ENCODE measurements around the gene ASB17. TPM values are rescaled to one million over a fixed set of nuclear protein-coding genes. Genes with fewer than 3 reads are reported as not detected.
"Not testable (repeated sequence)": the region's sequence is repeated elsewhere in the genome, so short reads cannot be mapped to it uniquely, and the experiment has no call there.

Gene ASB17, protein sequence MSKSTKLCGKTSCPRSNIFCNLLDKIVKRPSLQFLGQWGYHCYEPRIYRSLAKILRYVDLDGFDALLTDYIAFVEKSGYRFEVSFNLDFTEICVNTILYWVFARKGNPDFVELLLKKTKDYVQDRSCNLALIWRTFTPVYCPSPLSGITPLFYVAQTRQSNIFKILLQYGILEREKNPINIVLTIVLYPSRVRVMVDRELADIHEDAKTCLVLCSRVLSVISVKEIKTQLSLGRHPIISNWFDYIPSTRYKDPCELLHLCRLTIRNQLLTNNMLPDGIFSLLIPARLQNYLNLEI
- not detected for total RNA-seq

DNA sequence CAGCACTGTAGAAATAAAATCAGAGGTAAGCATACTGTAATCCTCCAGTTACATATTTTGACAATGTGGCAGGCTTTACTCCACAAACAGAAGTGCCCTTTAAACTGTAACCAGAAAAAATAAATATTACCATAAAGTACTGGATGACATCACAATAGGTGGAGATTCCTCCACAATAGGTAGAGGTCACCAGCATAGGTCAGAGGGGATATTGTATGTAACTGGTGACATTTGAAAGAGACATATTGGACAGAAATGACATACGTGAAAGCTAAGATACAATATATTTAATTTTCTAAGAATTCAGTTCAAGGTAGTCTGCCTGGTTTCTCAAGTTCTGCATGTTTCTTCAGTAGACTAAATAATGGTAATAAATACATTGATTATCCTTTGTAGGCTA lies at the start of gene ASB17:
Gene ASB17 (minus strand): TSS at position 101 of the 400 bp plus-strand sequence. CDS start 113 bp downstream, outside the sequence.
- H3K27me3 Mint-ChIP-seq, result peaks cover 16% of the 10 kb centered on the region
- H3K4me3 Mint-ChIP-seq, result no peak within 1 kb of the TSS
- no peaks in the 10 kb centered on the region for H3K36me3 Mint-ChIP-seq
- no peaks in the 10 kb centered on the region for H3K4me1 Mint-ChIP-seq
- no peak for DNase-seq
- H3K27ac Mint-ChIP-seq, result no peak within 1 kb of the TSS
- H3K9me3 Mint-ChIP-seq, result no peaks in the 10 kb centered on the region

GRCh38 chr1:75980972-75981897 lies 49.0 kb upstream of the ASB17 start:
- H3K36me3 Mint-ChIP-seq, result peaks cover 4% of the 10 kb centered on the region
- H3K9me3 Mint-ChIP-seq, result peaks cover 5% of the 10 kb centered on the region
- H3K27me3 Mint-ChIP-seq, result no peaks in the 10 kb centered on the region
- no peak overlapping the region for H3K27ac Mint-ChIP-seq
- DNase-seq, result no peak
- H3K4me3 Mint-ChIP-seq, result no peak overlapping the region
- H3K4me1 Mint-ChIP-seq, result no peaks in the 10 kb centered on the region

DNA sequence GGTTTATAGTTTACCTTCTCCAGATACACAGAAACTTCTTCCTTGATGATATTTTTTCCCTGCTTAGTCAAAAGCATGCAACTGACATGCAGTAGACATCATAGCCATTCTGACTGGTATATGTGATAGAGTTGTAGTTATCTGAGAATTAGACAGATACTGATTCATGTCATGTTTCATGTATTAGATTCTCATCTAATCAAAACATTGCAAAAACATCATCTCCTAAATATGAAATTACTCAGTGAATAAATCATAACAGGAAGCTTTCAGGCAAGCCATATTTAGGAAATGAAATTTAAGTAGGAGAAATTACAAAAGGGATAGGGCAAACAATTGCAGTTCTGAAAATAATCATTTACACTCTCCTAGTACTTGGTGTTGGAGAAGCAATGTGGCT lies 38.4 kb upstream of the ASB17 start:
- no peak for DNase-seq
- H3K36me3 Mint-ChIP-seq, result no peaks in the 10 kb centered on the region

GRCh38 chr1:75969550-75969949 lies 37.3 kb upstream of the ASB17 start:
- no peaks in the 10 kb centered on the region for H3K27me3 Mint-ChIP-seq
- no peaks in the 10 kb centered on the region for H3K36me3 Mint-ChIP-seq
- H3K9me3 Mint-ChIP-seq, result no peaks in the 10 kb centered on the region
- H3K27ac Mint-ChIP-seq, result no peak overlapping the region
- H3K4me1 Mint-ChIP-seq, result no peaks in the 10 kb centered on the region
- no peak overlapping the region for H3K4me3 Mint-ChIP-seq
- DNase-seq, result no peak

More for the DNA sequence above, 38.4 kb upstream of the ASB17 start:
- no peaks in the 10 kb centered on the region for H3K4me1 Mint-ChIP-seq
- no peak overlapping the region for H3K4me3 Mint-ChIP-seq
- no peak overlapping the region for H3K27ac Mint-ChIP-seq
- peaks cover 7% of the 10 kb centered on the region for H3K27me3 Mint-ChIP-seq
- no peaks in the 10 kb centered on the region for H3K9me3 Mint-ChIP-seq

- H3K4me3 Mint-ChIP-seq, result no peak overlapping the region
- no peaks in the 10 kb centered on the region for H3K27me3 Mint-ChIP-seq
- no peaks in the 10 kb centered on the region for H3K9me3 Mint-ChIP-seq
- H3K36me3 Mint-ChIP-seq, result no peaks in the 10 kb centered on the region
- no peak overlapping the region for H3K27ac Mint-ChIP-seq
- H3K4me1 Mint-ChIP-seq, result no peaks in the 10 kb centered on the region
- DNase-seq, result no peak
Observed at GRCh38 chr1:75967719-75968118, 35.5 kb upstream of the ASB17 start.

- no peak overlapping the region for H3K4me3 Mint-ChIP-seq
- no peaks in the 10 kb centered on the region for H3K36me3 Mint-ChIP-seq
- H3K27ac Mint-ChIP-seq, result no peak overlapping the region
Observed at GRCh38 chr1:75964760-75965408, 32.7 kb upstream of the ASB17 start.

GRCh38 chr1:75964110-75964759 lies 32.0 kb upstream of the ASB17 start:
- H3K4me1 Mint-ChIP-seq, H3K36me3 Mint-ChIP-seq, DNase-seq, H3K27me3 Mint-ChIP-seq, H3K4me3 Mint-ChIP-seq, H3K27ac Mint-ChIP-seq, H3K9me3 Mint-ChIP-seq: not testable (repeated sequence)

More at GRCh38 chr1:75964760-75965408, 32.7 kb upstream of the ASB17 start:
- Mint-ChIP-seq H3K4me1 (no peaks in the 10 kb centered on the region), H3K9me3 (no peaks in the 10 kb centered on the region), H3K27me3 (no peaks in the 10 kb centered on the region)
- no peak for DNase-seq

DNA sequence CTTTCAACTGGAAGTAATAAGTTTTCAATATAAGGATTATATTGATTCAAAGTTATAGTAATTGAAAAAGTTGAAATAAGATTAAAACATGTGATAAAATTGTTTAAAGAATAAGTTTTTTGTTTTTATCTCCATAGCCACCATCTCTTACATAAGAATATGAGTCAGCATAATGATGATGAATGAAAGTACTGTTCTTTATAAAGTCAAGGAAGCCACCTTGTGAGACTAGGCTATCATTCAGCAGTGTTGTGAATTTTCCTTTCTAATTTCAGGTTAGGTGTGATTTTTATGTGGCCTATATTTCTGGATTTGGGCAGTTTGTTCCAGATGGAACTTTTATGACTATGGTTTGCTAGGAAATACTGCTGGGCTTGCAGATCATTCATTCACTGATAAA lies 22.4 kb upstream of the ASB17 start:
- Mint-ChIP-seq H3K9me3 (no peaks in the 10 kb centered on the region), H3K27ac (no peak overlapping the region), H3K27me3 (no peaks in the 10 kb centered on the region), H3K4me3 (no peak overlapping the region), H3K4me1 (peaks cover 2% of the 10 kb centered on the region), H3K36me3 (no peaks in the 10 kb centered on the region)
- DNase-seq, result no peak

DNA sequence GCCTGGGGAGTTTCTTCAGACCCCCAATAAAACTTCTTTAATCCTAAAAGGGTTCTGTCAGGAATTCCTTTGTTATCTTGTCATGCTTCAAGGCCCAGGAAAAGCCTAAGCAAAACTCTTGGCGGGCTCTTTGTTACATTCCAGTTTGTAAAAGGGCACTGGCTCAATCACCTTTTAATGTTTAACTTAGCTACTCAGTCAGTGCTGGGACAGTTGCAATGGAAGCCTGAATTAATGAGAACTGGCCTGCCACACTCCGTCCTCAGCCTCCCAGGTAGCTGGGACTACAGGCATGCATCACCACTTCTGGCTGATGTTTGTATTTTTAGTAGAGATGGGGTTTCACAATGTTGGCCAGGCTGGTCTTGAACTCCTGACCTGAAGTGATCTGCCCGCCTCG lies 21.3 kb upstream of the ASB17 start:
- Mint-ChIP-seq H3K27ac (no peak overlapping the region), H3K4me1 (peaks cover 2% of the 10 kb centered on the region), H3K4me3 (no peak overlapping the region), H3K27me3 (no peaks in the 10 kb centered on the region), H3K36me3 (no peaks in the 10 kb centered on the region), H3K9me3 (no peaks in the 10 kb centered on the region)
- DNase-seq, result no peak

DNA sequence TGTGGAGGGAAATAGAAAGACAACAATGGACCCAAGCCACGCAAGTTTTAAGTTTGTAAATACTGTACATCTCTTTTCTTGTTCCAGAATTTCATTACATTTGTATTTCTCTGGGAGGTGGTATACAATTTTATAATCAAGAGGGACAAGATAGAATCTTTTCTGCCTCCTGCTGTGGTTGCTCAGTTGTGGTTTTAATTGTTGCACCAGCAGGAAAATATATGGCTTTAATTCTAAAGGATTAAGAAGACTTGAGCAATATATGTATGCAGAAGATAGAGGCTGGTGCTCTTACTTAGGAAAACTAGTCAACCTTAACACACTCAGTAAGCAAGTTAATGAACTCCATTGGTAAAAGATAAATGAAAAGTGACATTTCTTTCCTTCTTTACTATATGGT lies 19.8 kb upstream of the ASB17 start:
- Mint-ChIP-seq H3K4me3 (no peak overlapping the region), H3K27me3 (no peaks in the 10 kb centered on the region), H3K27ac (no peak overlapping the region), H3K9me3 (no peaks in the 10 kb centered on the region), H3K4me1 (peaks cover 2% of the 10 kb centered on the region), H3K36me3 (no peaks in the 10 kb centered on the region)
- no peak for DNase-seq

DNA sequence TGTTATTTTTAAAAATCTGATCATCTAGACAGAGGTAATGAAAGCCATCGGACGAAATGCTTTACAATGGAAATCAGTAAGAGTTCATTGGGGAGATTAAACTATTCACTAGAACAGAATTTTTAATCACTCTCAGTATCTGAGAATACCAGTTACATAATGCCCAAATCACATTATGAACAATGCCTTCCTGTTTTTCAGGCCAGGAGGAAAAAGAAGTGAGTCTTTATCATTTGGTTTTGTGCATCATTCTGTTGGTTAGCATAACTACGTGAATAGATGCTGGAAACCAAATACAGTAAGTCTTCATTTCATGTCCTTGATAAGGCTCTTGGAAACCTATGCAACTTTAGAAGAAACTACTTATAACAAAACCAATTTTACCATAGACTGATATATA lies 18.0 kb upstream of the ASB17 start:
- H3K27me3 Mint-ChIP-seq, result peaks cover 7% of the 10 kb centered on the region
- H3K27ac Mint-ChIP-seq, result no peak overlapping the region
- H3K36me3 Mint-ChIP-seq, result no peaks in the 10 kb centered on the region
- DNase-seq, result no peak
- no peak overlapping the region for H3K4me3 Mint-ChIP-seq
- H3K4me1 Mint-ChIP-seq, result peaks cover 2% of the 10 kb centered on the region
- H3K9me3 Mint-ChIP-seq, result peaks cover 4% of the 10 kb centered on the region

DNA sequence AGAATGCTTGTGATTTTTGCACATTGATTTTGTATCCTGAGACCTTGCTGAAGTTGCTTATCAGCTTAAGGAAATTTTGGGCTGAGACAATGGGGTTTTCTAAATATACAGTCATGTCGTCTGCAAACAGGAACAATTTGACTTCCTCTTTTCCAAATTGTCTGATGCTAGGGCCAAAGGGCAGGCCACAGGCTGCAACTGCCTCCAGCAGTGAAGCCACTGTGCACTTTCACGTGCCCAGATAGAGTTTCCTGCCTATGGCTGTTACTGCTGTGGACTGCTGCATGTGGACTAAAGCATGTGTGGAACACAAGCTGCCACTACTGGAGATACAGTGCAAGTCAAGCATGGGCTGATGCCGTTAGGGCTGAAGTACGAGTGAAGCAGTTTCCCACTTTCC lies 10.8 kb upstream of the ASB17 start:
- not testable (repeated sequence) for H3K4me1 Mint-ChIP-seq, H3K27ac Mint-ChIP-seq, H3K27me3 Mint-ChIP-seq, H3K4me3 Mint-ChIP-seq, H3K36me3 Mint-ChIP-seq, DNase-seq
- peaks cover 13% of the 10 kb centered on the region for H3K9me3 Mint-ChIP-seq

GRCh38 chr1:75937034-75937433 lies 4.8 kb upstream of the ASB17 start:
- peaks cover 3% of the 10 kb centered on the region for H3K9me3 Mint-ChIP-seq
- H3K4me3 Mint-ChIP-seq, result no peak overlapping the region
- no peaks in the 10 kb centered on the region for H3K27me3 Mint-ChIP-seq
- no peak for DNase-seq
- no peak overlapping the region for H3K27ac Mint-ChIP-seq
- H3K4me1 Mint-ChIP-seq, result no peaks in the 10 kb centered on the region
- no peaks in the 10 kb centered on the region for H3K36me3 Mint-ChIP-seq

GRCh38 chr1:75922698-75923097 lies 9.5 kb downstream of the ASB17 start:
- Mint-ChIP-seq H3K4me3 (no peak overlapping the region), H3K27me3 (peaks cover 10% of the 10 kb centered on the region), H3K27ac (no peak overlapping the region), H3K36me3 (no peaks in the 10 kb centered on the region), H3K9me3 (no peaks in the 10 kb centered on the region), H3K4me1 (no peaks in the 10 kb centered on the region)
- no peak for DNase-seq

DNA sequence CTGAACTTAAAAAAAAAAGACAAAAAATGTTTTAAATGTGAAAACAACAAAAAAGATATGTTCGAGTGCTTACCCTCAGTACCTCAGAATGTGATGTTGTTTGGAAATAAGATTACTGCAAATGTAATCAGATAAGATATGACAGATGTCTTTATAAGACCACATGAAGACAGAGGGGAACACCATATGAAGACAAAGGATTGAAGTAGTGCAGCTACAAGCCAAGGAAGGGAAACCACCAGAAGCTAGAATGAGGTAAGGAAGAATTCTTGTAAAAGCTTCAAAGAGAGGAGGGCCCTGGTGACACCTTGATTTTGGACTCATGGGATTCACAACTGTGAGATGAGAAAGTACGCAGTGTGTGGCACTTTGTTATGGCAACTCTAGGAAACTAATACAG lies 15.4 kb downstream of the ASB17 start:
- Mint-ChIP-seq H3K27me3 (peaks cover 3% of the 10 kb centered on the region), H3K27ac (no peak overlapping the region), H3K4me1 (no peaks in the 10 kb centered on the region), H3K4me3 (no peak overlapping the region), H3K36me3 (no peaks in the 10 kb centered on the region), H3K9me3 (no peaks in the 10 kb centered on the region)
- no peak for DNase-seq
